Neural progenitor cell (in vitro differentiated cells): ENCODE results near the gene GINS1. TPM values are rescaled to one million over a fixed set of nuclear protein-coding genes. Genes with fewer than 3 reads are reported as not detected.

Experiments used
- DNase-seq: peaks from one replicate; pipeline ENCODE4 v3.0.0-alpha.2; 2016; ENCODE audit warnings: low spot score
- H2AFZ ChIP-seq: fragments of 200-600 bp; sonication (generic); replicated peaks from 2 replicates; pipeline ENCODE4 v1.6.1; 2016; ENCODE audit warnings: antibody characterized with exemption
- H3F3A ChIP-seq: fragments of 200-600 bp; sonication (generic); 2 replicates; pipeline ENCODE4 v1.6.1; 2016; ENCODE audit warnings: antibody characterized with exemption, low read depth
- H3K27ac ChIP-seq: fragments of 200-600 bp; sonication (generic); 2 replicates; pipeline ENCODE4 v1.5.1; 2016; ENCODE audit warnings: mild to moderate bottlenecking
- H3K27me3 ChIP-seq: fragments of 200-600 bp; sonication (generic); 2 replicates; pipeline ENCODE4 v1.6.1; 2016; ENCODE audit warnings: mild to moderate bottlenecking, moderate library complexity
- H3K36me3 ChIP-seq: fragments of 200-600 bp; sonication (generic); 2 replicates; pipeline ENCODE4 v1.5.1; 2016
- H3K4me1 ChIP-seq: fragments of 200-600 bp; sonication (generic); 2 replicates; pipeline ENCODE4 v1.6.1; 2016; ENCODE audit warnings: mixed run types
- H3K4me2 ChIP-seq: fragments of 200-600 bp; sonication (generic); 2 replicates; pipeline ENCODE4 v1.6.1; 2016
- H3K4me3 ChIP-seq: fragments of 200-600 bp; sonication (generic); 2 replicates; pipeline ENCODE4 v1.5.1; 2016
- H3K79me2 ChIP-seq: fragments of 200-600 bp; sonication (generic); 2 replicates; pipeline ENCODE4 v1.6.1; 2016; ENCODE audit warnings: low read depth
- H3K9ac ChIP-seq: fragments of 200-600 bp; sonication (generic); 2 replicates; pipeline ENCODE4 v1.6.1; 2016
- H3K9me3 ChIP-seq: fragments of 200-600 bp; sonication (generic); 2 replicates; pipeline ENCODE4 v1.5.1; 2016; ENCODE audit warnings: low read depth
- H4K20me1 ChIP-seq: fragments of 200-600 bp; sonication (generic); 2 replicates; pipeline ENCODE4 v1.6.1; 2016; ENCODE audit warnings: low read depth
- H3K27ac Mint-ChIP-seq: 3 replicates; pipeline ENCODE4 v1.8.0; 2021; ENCODE audit warnings: mixed read lengths
- H3K27me3 Mint-ChIP-seq: 2 replicates; pipeline ENCODE4 v1.8.0; 2022; ENCODE audit warnings: low read depth, mild to moderate bottlenecking, inconsistent platforms, moderate library complexity, mixed read lengths; ENCODE audit not compliant: insufficient read depth
- H3K36me3 Mint-ChIP-seq: 3 replicates; pipeline ENCODE4 v1.8.0; 2021; ENCODE audit warnings: mixed read lengths
- H3K4me1 Mint-ChIP-seq: 3 replicates; pipeline ENCODE4 v1.8.0; 2021; ENCODE audit warnings: mixed read lengths
- H3K4me3 Mint-ChIP-seq: 3 replicates; pipeline ENCODE4 v1.8.0; 2021; ENCODE audit warnings: mild to moderate bottlenecking, moderate library complexity, mixed read lengths
- H3K9me3 Mint-ChIP-seq: 3 replicates; pipeline ENCODE4 v1.8.0; 2020; ENCODE audit warnings: mixed read lengths
- CTCF ChIP-seq: fragments of 200-600 bp; sonication (generic); IDR thresholded peaks from 2 replicates; pipeline ENCODE4 v1.5.1; 2017; ENCODE audit warnings: antibody characterized with exemption, mild to moderate bottlenecking
- EZH2 ChIP-seq: fragments of 200-600 bp; sonication (generic); IDR thresholded peaks from 2 replicates; pipeline ENCODE4 v1.6.1; 2017; ENCODE audit warnings: antibody characterized with exemption, mild to moderate bottlenecking, moderate library complexity
- EZH2phosphoT487 ChIP-seq: fragments of 200-600 bp; sonication (generic); IDR thresholded peaks from 2 replicates; pipeline ENCODE4 v1.6.1; 2017; ENCODE audit warnings: antibody characterized with exemption
- total RNA-seq: library from RNA; depleted of rRNA; stranded (reverse); fragments of >200 nt; gene quantifications from 2 replicates; pipeline ENCODE4 v1.2.3, GENCODE V29; 2015; ENCODE audit warnings: low replicate concordance

Gene GINS1
- total RNA-seq, 1 donor from 2014 or later: 69.6 TPM

DNA sequence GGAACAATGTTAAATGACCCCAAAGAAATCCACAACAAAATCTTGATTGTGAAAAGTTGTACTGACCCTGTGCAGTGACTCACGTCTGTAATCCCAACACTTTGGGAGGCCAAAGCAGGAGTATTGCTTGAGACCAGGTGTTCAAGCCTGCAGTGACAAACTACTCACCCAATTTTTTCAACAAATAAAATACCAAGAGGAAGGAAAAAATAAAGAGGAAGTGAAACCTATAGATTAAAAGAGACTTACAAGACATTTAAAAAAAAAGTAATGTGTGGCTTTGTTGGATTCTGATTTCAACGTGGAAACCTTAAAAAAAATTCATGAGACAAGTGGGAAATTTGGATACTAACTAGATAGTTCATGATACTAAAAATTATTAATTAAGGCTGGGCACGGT lies 31.9 kb downstream of the GINS1 start:
- Mint-ChIP-seq H3K36me3 (peaks cover 30% of the 10 kb centered on the region), H3K4me3 (no peak overlapping the region), H3K27ac (no peak overlapping the region), H3K9me3 (no peaks in the 10 kb centered on the region), H3K4me1 (peaks cover 4% of the 10 kb centered on the region), H3K27me3 (no peaks in the 10 kb centered on the region)
- Histone ChIP-seq H3K4me2 (no peak overlapping the region), H3K27me3 (no peaks in the 10 kb centered on the region), H3K79me2 (no peaks in the 10 kb centered on the region), H3K9me3 (no peaks in the 10 kb centered on the region), H3K4me3 (no peak overlapping the region), H3K27ac (no peak overlapping the region), H3K36me3 (peaks cover 15% of the 10 kb centered on the region), H4K20me1 (no peaks in the 10 kb centered on the region), H3K9ac (no peak overlapping the region), H2AFZ (no peak overlapping the region), H3F3A (peaks cover 15% of the 10 kb centered on the region), H3K4me1 (peaks cover 13% of the 10 kb centered on the region)
- DNase-seq: no peak
- TF ChIP-seq EZH2phosphoT487: no peak
- TF ChIP-seq EZH2: no peak
- no peak for TF ChIP-seq CTCF

DNA sequence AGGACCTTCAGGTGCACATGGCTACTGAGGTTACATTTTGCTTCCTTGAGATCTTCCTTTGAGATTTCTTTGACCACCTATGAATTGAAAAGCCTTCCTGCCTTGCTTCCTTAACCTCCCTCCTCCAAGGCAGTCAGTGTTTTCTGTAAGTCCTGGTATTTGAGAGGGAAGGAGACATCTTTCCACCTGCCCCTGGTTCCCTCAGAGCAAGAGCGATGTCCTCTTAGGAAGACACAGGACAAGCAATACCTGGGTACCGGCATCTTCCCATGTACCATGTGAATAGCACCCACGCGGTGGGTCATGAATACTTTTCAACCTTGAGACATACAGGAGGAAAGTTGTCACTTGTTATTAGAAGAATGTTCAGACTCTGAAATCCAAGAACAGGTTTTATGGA lies 37.1 kb downstream of the GINS1 start:
- Mint-ChIP-seq H3K27ac (no peak overlapping the region), H3K9me3 (no peaks in the 10 kb centered on the region), H3K36me3 (peaks cover 50% of the 10 kb centered on the region), H3K4me3 (no peak overlapping the region), H3K27me3 (no peaks in the 10 kb centered on the region), H3K4me1 (no peaks in the 10 kb centered on the region)
- H3K27me3 ChIP-seq: no peaks in the 10 kb centered on the region
- TF ChIP-seq CTCF (no peak), EZH2phosphoT487 (no peak), EZH2 (no peak)
- H3K36me3 ChIP-seq: peaks cover 29% of the 10 kb centered on the region
- no peak overlapping the region for H3K4me2 ChIP-seq
- H2AFZ ChIP-seq: no peak overlapping the region
- no peaks in the 10 kb centered on the region for H3K79me2 ChIP-seq
- H3K4me3 ChIP-seq: no peak overlapping the region
- no peaks in the 10 kb centered on the region for H3K4me1 ChIP-seq
- peaks cover 13% of the 10 kb centered on the region for H3F3A ChIP-seq
- H3K27ac ChIP-seq: no peak overlapping the region
- no peaks in the 10 kb centered on the region for H3K9me3 ChIP-seq
- no peaks in the 10 kb centered on the region for H4K20me1 ChIP-seq
- DNase-seq: no peak
- H3K9ac ChIP-seq: no peak overlapping the region

DNA sequence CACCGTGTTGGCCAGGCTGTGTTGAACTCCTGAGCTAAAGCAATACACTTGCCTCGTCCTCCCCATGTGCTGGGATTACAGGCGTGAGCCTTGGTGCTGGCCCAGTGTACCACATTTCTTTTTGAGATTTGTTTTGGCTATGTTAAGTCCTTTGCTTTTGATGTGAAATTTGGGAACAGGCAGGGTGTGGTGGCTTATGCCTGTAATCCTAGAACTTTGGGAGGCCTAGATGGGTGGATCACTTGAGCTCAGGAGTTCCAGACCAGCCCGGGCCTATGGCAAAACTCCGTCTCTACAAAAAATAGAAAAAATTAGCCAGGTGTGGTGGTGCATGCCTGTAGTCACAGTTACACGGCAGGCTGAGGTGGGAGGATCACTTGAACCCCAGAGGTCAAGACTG lies 40.2 kb downstream of the GINS1 start:
- H3K4me3 ChIP-seq: no peak overlapping the region
- no peak for TF ChIP-seq EZH2phosphoT487
- no peak for TF ChIP-seq EZH2
- no peak for TF ChIP-seq CTCF
- peaks cover 15% of the 10 kb centered on the region for H3F3A ChIP-seq
- H3K36me3 ChIP-seq: peaks cover 21% of the 10 kb centered on the region
- no peak overlapping the region for H3K9ac ChIP-seq
- Mint-ChIP-seq H3K9me3 (no peaks in the 10 kb centered on the region), H3K27me3 (peaks cover 3% of the 10 kb centered on the region), H3K4me3 (no peak overlapping the region), H3K36me3 (peaks cover 58% of the 10 kb centered on the region), H3K4me1 (no peaks in the 10 kb centered on the region), H3K27ac (no peak overlapping the region)
- H3K27ac ChIP-seq: no peak overlapping the region
- H2AFZ ChIP-seq: no peak overlapping the region
- H3K4me2 ChIP-seq: no peak overlapping the region
- H3K9me3 ChIP-seq: no peaks in the 10 kb centered on the region
- DNase-seq: no peak
- no peaks in the 10 kb centered on the region for H3K27me3 ChIP-seq
- H3K4me1 ChIP-seq: no peaks in the 10 kb centered on the region
- no peaks in the 10 kb centered on the region for H4K20me1 ChIP-seq
- no peaks in the 10 kb centered on the region for H3K79me2 ChIP-seq

GRCh38 chr20:25452333-25452732 lies 44.9 kb downstream of the GINS1 start:
- no peak for DNase-seq
- no peaks in the 10 kb centered on the region for H3K9me3 Mint-ChIP-seq
- H3K36me3 ChIP-seq: peaks cover 6% of the 10 kb centered on the region
- peaks cover 10% of the 10 kb centered on the region for H3K27me3 Mint-ChIP-seq
- H3K36me3 Mint-ChIP-seq: peaks cover 60% of the 10 kb centered on the region
- no peaks in the 10 kb centered on the region for H3K4me1 ChIP-seq
- no peaks in the 10 kb centered on the region for H3K9me3 ChIP-seq
- no peak for TF ChIP-seq EZH2
- TF ChIP-seq EZH2phosphoT487: no peak
- TF ChIP-seq CTCF: no peak
- no peak overlapping the region for H3K4me3 ChIP-seq
- H3K79me2 ChIP-seq: no peaks in the 10 kb centered on the region
- H3K9ac ChIP-seq: no peak overlapping the region
- H3K4me1 Mint-ChIP-seq: no peaks in the 10 kb centered on the region
- H3F3A ChIP-seq: peaks cover 15% of the 10 kb centered on the region
- H3K4me3 Mint-ChIP-seq: no peak overlapping the region
- no peak overlapping the region for H3K27ac ChIP-seq
- no peak overlapping the region for H3K27ac Mint-ChIP-seq
- H2AFZ ChIP-seq: no peak overlapping the region
- H3K4me2 ChIP-seq: no peak overlapping the region
- no peaks in the 10 kb centered on the region for H4K20me1 ChIP-seq
- H3K27me3 ChIP-seq: no peaks in the 10 kb centered on the region
